GM19455 (cell line): ENCODE measurements around the gene PTPRN2.

Experiments used
- ATAC-seq: cut with Tn5 transposase; IDR thresholded peaks from one replicate; pipeline ENCODE4 v1.9.1; 2021; ENCODE audit not compliant: unreplicated experiment

Gene PTPRN2

GRCh38 chr7:157658851-157659412 is 928.7 kb downstream of the PTPRN2 start:
- no peak for ATAC-seq

GRCh38 chr7:157657741-157658740 is 929.6 kb downstream of the PTPRN2 start:
- ATAC-seq: no peak

GRCh38 chr7:157656195-157656769 is 931.3 kb downstream of the PTPRN2 start:
- ATAC-seq: no peak

GRCh38 chr7:157654350-157654749 is 933.3 kb downstream of the PTPRN2 start:
- ATAC-seq: no peak

- ATAC-seq: no peak
Measured at GRCh38 chr7:157653827-157654207, 933.8 kb downstream of the PTPRN2 start.

- no peak for ATAC-seq
Measured at GRCh38 chr7:157652954-157653826, 934.4 kb downstream of the PTPRN2 start.

GRCh38 chr7:157652161-157652953 is 935.3 kb downstream of the PTPRN2 start:
- no peak for ATAC-seq

- ATAC-seq: no peak
Measured at GRCh38 chr7:157651366-157652160, 936.1 kb downstream of the PTPRN2 start.

GRCh38 chr7:157650801-157651200 is 936.8 kb downstream of the PTPRN2 start:
- ATAC-seq: no peak

- ATAC-seq: no peak
Measured at GRCh38 chr7:157650131-157650631, 937.4 kb downstream of the PTPRN2 start.

GRCh38 chr7:157646551-157646950 is 941.1 kb downstream of the PTPRN2 start:
- ATAC-seq: no peak

- no peak for ATAC-seq
Measured at GRCh38 chr7:157645539-157645938, 942.1 kb downstream of the PTPRN2 start.

GRCh38 chr7:157644946-157645345 is 942.7 kb downstream of the PTPRN2 start:
- no peak for ATAC-seq

- no peak for ATAC-seq
Measured at GRCh38 chr7:157643525-157643970, 944.1 kb downstream of the PTPRN2 start.

- ATAC-seq: no peak
Measured at GRCh38 chr7:157641866-157642265, 945.8 kb downstream of the PTPRN2 start.

- no peak for ATAC-seq
Measured at GRCh38 chr7:157640144-157640543, 947.5 kb downstream of the PTPRN2 start.

GRCh38 chr7:157638563-157638962 is 949.1 kb downstream of the PTPRN2 start:
- ATAC-seq: no peak

- no peak for ATAC-seq
Measured at GRCh38 chr7:157637216-157637949, 950.2 kb downstream of the PTPRN2 start.
